22Rv1 (cell line): ENCODE data around the gene C5AR2.

Source experiments
- CTCF ChIP-seq: fragments of 450-650 bp; IDR thresholded peaks from 2 replicates; pipeline ENCODE4 v1.5.1; 2017; ENCODE audit warnings: mild to moderate bottlenecking
- ZFX ChIP-seq: fragments of 450-650 bp; IDR thresholded peaks from 2 replicates; pipeline ENCODE4 v1.6.1; 2017; ENCODE audit warnings: antibody characterized with exemption, borderline replicate concordance

- TF ChIP-seq CTCF (no peak), ZFX (no peak)
Observed at GRCh38 chr19:47363758-47364531, 32.0 kb downstream of the C5AR2 start.
